ENCODE measurements around the gene UBE2L3.
"Not testable (repeated sequence)": the region's sequence is repeated elsewhere in the genome, so short reads cannot be mapped to it uniquely, and the experiment has no call there.

UBE2L3 gene

GRCh38 chr22:21605887-21606564 lies 38.5 kb downstream of the UBE2L3 start:
- DNase-seq, result no peak

DNA sequence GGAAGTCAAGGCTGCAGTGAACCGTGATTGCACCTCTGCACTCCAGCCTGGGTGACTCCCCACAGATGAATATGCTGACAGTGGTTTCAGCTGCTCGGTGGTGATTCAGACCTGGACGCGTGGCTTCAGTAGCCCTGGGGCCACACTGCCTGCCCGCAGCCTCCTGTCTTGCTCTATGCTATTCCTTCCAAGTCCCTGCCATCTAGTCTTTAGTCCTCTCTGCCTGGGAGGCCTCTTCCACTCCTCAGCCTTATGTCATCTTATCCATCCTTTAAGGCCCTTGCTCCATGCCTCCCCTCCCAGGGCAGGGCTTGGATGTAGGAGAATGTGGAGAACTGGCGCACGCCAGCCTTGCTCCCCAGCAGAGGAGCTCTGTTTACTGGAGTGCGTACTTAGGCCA lies 39.3 kb downstream of the UBE2L3 start:
- no peak for DNase-seq

DNA sequence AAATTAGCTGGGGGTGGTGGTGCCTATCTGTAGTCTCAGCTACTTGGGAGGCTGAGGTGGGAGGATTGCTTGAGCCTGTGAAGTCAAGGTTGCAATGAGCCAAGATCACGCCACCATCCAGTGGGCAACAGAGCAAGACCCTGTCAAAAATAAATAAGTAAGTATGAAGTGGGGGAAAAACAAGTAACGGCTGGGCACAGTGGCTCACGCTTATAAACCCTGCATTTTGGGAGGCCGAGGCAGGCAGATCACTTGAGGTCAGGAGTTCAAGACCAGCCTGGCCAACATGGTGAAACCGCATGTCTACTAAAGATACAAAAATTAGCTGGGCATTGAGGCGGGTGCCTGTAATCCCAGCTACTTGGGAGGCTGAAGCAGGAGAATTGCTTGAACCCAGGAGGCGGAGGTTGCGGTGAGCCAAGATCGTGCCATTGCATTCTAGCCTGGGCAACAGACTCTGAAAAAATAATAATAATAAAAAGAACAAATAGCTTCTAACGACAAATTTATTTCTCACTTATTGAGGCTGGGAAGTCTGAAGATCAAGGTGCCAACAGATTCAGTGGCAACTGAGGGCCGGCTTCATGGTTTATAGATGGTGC lies 42.1 kb downstream of the UBE2L3 start:
- DNase-seq, result not testable (repeated sequence)

DNA sequence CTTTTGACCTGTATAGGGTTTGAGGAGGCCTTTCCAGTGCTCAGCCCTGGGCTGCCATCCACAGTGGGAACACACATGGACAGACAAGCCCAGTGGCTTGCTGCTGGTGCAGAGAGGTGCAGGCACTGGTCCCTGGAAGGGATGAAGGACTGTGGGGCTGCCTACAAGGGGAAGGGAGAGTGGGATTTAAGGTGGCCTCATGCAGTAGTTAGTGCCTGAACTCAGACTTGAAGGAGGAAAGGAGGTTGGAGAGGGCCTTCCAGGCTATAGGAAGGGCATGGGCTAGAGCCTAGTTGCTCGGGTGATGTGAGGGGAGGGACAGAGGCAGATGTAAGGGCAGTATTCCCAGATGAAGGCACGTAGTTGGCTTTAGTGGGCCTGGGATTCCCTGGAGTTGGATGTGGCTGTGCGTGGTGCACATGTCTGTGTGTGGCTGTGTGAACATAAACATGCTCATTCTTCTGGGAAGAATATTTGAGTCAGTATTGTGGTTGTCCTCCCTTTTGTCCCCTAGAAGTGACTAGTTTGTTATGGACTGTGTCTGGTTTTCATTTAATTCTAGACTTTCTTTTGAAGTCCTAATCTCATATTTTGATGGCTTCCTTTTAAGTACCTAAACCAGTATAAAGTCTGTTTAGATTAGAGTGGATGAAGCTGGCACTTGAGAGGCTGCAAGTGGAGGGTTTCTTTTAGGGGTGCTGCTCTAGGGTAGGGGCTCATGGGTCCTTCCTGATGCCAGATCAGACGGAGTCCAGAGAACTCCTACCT lies 43.9 kb downstream of the UBE2L3 start:
- no peak for DNase-seq

- DNase-seq, result no peak
Observed at GRCh38 chr22:21612858-21613257, 45.3 kb downstream of the UBE2L3 start.

- DNase-seq, result no peak
Observed at GRCh38 chr22:21613553-21614233, 46.2 kb downstream of the UBE2L3 start.

DNA sequence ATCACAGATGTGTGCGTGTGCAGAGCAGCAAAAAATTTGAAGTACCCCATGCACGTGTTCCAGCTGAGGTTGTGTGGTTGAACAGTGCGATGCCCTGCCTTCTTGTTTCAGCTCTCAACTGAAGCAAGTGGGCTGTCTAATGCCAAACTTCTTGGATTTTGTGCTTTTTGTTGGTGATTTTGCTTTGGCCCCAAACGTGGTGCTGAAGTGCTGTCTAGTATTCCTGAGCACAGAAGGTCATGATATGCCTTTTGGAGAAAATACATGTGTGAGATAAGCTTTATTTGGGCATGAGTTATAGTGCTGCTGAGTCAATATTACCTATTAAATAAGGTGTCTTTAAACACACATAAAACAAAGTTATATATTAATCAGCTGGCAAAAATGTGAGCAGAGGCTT lies 48.2 kb downstream of the UBE2L3 start:
- DNase-seq, result no peak

GRCh38 chr22:21617337-21617736 lies 49.8 kb downstream of the UBE2L3 start:
- not testable (repeated sequence) for DNase-seq

- DNase-seq, result no peak
Observed at GRCh38 chr22:21621025-21621424, 53.5 kb downstream of the UBE2L3 start.

DNA sequence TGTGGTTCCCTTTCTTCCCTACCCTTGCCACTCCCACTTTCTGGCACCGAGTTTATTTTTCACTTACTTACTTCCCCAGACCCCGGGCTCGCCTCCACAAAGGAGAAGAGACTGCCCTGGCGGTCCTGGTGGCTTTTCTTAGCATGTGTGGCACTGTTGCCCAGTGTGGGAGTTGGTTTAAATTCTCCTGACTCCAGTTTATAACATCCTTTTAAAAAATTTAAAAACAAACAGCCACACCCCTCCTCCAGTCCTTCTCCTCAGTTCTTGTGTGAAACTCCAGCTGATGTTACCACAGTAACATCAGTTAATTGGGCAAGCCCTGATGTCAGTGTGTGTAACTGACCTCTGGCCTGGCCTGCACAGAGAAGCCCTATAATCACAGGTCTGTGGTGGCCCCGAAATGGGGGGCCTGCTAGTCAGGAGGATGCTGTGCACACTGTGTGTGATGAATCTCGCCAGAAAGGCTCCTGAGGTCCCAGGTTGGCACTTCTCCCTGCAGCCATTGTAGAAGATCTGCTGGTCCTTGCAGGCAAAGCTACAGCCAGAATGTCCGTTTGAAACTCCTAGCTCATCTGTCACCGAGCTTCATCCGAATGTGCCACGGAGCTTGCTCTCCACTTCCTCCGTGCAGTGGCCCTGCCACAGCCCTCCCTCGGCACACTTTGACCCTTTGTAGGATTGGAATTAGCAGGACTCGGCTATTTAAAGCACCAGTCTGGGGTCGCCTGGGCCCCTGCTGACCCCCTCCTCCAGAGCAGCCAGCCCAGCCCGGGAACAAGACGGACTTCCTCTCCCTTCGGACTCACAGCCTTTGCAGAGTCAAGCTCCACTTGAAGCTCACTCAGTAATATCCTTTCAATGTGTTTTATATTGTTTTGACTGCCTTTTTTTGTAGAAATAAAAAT lies 54.8 kb downstream of the UBE2L3 start:
- DNase-seq, result no peak

DNA sequence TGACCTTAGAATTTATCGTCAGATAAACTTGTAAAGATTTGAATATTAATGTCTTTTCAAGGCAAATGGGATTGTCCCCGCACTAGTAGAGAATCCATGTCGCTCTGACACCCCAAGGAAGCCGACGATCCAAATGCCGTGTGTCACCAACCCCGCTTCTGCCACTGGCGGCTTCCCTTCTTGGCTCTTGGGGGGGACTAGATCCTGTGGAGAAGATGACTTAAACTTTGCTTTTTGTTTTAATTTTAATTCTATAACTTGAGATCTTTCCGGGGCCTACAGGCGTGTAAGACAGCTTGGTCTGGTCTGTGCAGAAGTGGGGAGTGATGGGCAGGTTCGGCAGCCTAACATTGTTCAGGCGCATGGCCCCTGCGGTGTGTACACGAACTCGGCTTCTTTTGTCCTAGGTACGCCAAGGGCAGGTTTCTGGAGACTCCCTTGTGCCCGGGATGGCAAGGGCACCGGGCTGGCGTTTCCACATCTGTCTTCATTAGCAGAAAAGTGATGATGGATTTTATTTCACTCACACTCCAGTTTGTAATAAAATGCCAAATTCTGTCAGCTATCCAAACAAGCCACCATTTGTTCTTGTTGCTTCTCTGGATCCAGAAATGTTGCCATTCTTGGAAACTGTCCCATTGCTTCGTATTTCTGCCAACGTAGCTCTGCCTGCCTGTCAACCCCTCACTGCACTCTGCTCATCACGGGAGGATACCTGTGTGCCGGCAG lies 55.6 kb downstream of the UBE2L3 start:
- DNase-seq, result no peak

DNA sequence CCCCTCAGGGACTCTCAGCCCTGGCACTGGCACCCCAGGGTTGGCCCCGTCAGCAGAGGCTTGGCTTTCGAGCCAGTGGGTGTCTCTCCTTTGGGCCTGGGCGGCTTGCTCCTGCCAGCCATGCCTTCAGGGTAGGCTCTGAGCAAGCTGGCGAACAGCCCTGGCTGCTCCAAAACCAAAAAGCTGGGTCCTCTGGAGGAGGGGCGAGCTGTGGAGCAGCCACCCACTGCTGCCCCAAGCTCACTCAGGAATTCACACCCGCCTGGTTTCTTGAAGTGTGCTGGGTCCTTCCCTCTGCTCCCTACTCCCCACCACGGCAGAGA lies 56.1 kb downstream of the UBE2L3 start:
- no peak for DNase-seq

GRCh38 chr22:21624120-21624879 lies 56.8 kb downstream of the UBE2L3 start:
- peak; percentile 74 for DNase-seq

GRCh38 chr22:21624880-21625791 lies 57.6 kb downstream of the UBE2L3 start:
- peak; percentile 35 for DNase-seq

- no peak for DNase-seq
Observed at GRCh38 chr22:21626073-21626734, 58.7 kb downstream of the UBE2L3 start.

DNA sequence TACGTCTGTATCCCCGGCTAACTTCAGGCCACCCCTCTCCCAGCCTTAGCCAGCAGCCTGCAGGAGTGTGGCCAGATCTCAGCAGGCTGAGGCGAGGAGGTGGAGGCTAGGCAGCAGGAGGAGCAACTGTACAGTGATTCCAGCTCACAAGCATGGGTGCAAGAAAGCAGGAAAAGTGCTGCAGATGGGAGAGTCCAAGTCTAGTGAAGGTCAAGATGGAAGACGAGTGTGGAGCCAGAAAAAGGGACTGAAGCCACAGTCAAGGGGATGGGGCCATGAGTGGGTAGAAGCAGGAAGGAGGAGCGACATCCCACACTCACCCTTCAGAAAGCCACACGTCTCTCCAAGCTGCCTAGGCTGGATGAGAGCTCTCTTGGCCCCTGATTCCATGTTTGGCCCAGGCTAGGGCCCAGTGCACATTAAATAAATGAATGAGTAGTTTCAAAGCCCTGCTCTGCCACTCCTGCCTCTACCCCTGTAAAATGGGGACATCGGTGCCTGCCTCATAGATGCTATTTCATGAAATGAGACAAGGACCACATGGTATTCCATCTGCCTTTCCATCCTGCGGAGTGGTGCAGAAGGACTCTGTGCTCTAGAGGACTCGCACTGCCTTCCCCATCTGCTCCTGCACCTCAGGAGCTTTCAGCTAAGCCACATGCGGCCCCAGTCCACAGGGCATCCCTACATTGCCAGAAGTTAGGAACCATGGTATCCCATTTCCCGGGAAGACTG lies 59.4 kb downstream of the UBE2L3 start:
- DNase-seq, result no peak

DNA sequence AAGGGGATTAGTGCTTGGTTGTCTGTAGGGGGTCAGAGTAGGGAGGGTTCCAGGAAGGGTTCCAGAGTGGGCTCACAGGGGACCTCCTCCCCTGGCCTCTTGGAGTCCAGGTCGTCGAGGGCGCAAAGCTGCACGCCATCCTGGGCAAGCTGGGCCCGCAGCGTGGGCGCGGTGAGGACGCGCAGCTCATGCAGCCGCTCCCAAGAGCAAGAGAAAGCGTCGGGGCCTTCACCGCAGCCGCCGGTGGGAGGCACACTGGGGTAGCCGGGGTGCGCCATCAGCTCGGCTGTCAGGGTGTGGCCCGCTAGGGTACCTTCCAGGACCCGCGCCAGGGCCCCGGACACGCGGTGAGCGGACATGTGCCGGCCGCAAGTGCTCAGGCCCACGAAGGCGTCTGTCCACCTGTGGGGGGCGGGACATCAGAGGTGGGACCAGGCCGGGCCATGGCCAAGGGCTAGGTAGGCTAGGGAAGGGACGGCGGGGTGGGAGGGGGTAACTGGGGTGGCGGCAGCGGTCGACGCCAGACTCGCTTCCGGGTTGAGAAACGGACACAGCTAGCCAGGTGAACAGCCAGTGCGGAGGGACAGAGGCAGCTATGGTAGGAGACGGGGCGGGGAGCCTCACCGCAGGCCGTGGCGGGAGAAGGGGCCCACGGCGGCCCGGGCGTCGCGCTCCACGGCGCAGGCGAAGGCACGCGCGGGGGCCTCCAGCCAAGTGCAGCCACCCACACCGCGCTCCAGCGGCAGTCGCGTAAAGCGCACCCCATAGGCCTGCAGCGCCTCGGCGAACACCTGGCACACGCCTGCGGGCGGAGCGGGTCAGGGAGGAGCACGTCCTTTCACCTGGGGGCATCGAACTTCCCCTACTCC lies 61.1 kb downstream of the UBE2L3 start:
- DNase-seq, result no peak
